LoVo (cell line): ENCODE measurements around the gene ATG10.
"Not testable (repeated sequence)": the region's sequence is repeated elsewhere in the genome, so short reads cannot be mapped to it uniquely, and the experiment has no call there.

ENCODE experiments used
- DNase-seq: peaks from one replicate; pipeline ENCODE4 v3.0.0-alpha.2; 2016; ENCODE audit warnings: low spot score

ATG10 gene

DNA sequence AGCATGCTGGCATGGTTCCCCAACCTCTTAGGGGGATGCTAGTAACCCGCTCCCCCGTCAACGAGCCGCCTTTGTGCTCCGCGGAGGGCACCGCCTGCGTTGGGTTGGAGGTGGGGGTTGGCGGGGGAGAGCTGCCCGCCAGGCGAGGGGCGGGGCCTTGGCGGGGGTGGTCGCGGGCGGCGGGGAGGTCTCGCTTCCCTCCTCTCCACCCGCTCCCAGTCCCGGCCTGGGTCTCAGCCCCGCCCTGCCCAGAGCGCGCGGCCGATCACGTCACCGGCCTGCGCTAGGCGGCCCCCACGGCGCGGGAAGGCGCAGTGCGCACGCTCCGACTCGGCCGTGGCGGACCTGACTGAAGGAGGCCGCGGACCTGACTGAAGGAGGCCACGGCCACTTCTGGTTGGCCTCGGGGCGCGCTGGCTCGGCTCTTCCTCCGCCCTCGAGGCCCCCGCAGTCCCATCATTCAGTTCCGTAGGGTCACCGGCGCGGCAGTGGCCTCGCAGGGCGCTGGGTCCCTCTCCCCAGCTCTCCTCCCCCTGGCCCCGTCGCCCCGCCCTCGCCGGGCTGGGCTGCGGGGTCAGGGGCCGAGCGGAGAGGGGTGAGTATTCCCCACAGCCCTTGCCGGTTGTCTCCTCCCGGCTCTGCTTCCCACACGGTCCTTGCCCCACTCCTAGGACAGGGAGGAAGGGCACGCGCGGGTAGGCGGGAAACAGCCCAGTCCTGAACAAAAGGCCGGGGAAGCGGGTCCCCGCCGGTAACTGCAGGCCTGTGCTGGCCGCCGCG lies at the start of gene ATG10:
Gene ATG10 (plus strand): TSS at position 312 of the 780 bp plus-strand sequence. CDS start 15,548 bp downstream, outside the sequence.
- peak; percentile 93 for DNase-seq

DNA sequence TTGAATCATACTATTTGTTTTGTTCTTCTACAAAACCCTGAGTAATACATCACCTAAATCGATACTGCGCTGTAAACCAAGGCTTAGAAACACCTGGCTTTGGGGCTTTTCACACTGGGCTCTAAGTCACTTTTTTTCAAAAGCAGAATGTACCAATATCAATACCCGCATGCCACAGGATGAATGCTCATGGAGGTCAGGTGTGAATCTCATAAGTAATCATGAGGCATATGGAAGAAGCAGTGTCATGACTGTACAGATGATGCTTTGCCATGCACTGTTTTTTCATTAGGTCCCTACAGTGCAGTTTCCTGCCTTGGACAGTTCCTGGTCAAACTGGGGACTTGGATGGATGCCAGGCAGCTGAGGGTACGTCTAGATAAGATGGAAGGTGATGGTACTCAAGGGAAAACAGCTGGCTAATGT lies 49.0 kb upstream of the ATG10 start:
- no peak for DNase-seq

DNA sequence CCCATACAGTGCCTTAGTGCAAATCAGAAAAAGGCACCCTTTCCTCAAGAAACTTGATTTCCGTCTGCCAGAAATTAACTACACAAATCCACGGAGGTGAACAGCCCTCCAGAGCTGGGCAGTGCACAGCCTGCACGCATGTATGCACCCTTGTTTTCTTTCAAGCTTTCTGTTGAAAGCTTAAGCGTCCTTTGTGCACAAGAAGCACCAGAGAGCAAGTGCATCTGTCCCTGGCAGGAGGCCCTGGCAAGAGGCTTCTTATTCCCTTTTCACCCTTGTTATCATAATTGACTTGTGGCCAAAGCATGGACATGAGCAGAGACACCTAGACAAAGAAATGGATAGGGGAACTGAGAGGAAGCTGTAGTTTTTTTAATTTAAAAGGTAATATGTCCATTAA lies 47.4 kb upstream of the ATG10 start:
- no peak for DNase-seq

DNA sequence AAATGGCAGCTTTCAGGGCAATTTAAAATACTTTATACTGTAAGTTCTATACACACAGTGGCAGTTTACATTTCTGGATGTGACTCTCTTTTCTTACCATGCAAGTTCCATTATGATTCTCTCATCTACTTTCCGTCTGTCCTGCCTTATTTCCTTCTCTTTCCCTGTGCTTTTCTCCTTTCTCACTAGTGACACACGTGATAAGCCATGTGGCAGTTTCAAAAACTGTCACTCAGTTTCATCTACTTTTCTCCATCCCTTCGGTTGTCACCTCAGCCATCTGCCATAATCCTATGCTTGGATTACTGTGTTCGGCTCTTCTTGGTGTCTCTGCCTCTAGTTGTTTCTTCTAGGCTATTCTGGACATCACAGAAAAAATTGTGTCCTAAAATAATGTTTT lies 46.8 kb upstream of the ATG10 start:
- no peak for DNase-seq

DNA sequence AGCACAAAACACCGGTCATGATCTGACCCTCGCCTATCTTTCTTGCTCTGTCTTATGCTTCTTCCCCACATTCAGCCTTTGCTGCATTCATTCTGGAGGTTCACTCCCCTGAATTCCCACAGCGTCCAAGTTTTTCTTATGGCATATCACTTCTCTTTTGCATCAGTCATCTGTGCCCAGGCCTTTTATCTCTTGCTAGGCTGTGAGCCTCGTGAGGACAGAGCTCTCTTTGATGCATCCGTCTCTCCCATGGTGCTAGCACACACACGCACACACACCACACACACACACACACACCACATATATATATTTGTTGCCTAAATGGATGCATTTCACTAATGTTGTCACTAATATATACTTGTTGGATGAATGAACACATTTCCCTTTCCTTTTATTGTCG lies 45.8 kb upstream of the ATG10 start:
- no peak for DNase-seq

DNA sequence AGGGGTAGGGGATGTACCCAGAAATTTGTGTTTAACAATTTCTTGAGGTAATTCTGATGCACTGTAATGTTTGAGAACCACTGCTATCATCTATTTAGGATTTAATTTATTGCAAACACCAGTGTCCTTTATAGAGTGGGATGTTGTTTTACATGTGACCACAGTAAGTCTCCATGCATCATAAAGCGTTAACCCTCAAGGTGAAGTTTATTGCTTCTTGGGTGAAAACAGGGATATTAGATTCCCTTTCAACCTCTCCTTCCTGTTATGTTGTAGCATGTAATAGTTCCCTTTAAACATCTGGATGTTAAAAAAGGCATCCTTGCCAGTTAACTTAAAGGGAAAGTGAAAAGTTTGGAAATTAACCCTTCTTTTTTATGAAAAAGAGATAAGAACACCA lies 35.8 kb upstream of the ATG10 start:
- no peak for DNase-seq

DNA sequence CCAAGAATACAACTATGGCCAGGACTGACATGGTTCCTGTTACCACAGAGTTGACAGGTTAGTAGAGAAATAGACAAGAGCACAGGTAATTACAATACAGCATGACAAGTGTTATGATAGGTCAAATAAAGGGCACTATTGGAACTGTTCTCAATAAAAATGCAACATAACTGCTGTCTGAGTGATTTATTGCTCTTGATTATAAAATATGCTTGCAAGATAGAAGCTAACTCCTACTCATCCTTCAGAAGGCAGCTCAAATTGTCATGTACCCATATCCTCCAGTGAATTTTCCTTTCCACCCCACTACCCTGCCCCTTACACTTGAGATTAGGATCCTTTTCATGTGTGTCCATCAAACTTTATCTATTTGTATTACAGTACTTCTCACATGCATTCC lies 35.1 kb upstream of the ATG10 start:
- no peak for DNase-seq

DNA sequence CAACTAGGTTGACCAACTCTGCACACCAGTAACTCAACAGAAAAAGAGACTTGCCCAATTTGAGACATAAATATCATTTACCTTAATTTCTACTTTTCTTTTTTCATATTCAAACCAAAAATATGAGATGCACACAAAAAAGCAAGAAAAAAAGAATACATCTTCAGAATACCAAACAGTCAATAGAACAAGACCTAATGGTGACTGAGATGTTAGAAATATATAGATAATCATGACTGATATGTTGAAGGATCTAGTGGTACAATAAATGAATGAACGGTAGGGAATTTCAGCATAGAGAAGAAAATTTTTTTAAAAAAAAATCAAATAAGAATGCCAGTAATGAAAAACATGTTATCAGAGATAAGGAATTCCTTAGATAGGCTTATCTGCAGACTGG lies 29.1 kb upstream of the ATG10 start:
- no peak for DNase-seq

DNA sequence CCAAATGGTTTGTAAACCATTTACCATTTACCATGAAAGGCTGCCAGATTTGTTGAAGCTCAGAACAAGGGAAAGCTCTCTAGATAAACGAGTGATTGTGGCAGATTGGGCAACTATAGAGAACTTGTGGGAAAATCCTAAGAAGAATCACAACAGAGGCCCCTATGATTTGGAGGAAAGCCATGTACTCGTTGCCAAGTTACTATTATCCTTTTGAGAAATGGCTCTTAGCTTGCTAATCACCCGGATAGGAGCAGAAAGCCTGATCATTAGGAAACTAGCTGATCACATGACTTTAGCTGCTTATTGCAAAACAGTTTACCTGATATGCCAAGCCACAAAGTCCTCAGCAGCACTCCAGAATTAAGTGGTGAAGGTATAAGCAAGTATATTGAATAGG lies 23.5 kb upstream of the ATG10 start:
- DNase-seq = no peak

DNA sequence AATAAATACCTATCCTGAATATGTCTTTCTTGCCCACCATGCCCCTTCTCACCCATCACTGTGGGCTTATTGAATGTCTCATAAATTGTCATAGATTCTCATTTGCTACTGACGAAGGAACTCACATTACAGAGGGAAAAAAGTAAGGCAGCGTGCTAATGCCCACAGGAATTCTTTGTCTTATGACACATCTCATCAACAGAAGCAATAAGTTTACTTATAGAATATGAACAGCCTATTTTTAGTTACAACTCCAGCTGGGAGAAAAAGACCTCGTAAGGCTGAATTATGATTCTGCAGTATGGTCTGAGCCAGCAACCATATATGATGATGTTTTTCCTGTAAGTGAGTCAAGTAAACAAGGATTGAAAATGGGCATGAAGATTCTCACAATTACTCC lies 22.4 kb upstream of the ATG10 start:
- DNase-seq = no peak

DNA sequence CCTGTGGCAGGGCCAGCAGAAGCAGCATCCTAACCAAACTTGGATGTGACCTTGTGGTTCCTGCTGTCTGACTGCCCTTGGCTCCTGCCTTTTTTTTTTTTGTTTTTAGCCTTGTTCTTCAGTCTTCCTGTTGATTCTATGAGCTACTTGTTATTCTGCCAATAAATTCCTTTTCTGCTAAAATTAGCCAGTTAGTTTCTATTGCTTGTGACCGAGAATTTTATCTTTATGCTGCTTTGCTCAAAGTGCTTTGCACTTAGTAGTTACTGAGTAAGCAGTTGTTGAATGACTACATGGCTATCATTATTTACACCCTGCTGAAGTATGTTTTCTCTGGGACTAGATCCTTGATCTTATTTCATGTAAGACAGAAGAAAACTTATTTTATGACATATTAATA lies 20.8 kb upstream of the ATG10 start:
- no peak for DNase-seq

DNA sequence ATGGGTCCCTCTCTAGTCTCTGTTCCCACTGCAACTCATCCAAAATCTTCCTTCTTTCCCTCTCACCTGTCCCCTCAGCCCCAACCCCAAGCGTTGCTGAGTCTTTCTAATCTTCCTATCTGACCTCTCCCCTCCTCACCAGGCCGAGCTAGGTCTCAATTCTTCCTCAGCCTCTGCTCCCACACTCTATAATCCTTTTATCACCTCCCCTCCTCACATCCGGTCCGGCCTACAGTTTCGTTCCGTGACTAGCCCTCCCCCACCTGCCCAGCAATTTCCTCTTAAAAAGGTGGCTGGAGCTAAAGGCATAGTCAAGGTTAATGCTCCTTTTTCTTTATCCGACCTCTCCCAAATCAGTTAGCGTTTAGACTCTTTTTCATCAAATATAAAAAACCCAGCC lies 17.0 kb upstream of the ATG10 start:
- DNase-seq = not testable (repeated sequence)

DNA sequence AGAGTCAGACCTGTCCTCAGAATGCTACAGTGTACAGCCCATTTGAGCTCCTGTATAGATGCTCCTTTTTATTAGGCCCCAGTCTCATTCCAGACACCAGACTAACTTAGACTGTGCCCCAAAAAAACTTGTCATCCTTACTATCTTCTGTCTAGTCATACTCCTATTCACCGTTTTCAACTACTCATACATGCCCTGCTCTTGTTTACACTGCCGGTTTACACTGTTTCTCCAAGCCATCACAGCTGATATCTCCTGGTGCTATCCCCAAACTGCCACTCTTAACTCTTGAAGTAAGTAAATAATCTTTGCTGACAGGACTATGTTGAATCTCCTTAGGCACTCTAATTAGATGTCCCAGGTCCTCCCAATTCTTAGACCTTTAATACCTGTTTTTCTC lies 13.7 kb upstream of the ATG10 start:
- not testable (repeated sequence) for DNase-seq

DNA sequence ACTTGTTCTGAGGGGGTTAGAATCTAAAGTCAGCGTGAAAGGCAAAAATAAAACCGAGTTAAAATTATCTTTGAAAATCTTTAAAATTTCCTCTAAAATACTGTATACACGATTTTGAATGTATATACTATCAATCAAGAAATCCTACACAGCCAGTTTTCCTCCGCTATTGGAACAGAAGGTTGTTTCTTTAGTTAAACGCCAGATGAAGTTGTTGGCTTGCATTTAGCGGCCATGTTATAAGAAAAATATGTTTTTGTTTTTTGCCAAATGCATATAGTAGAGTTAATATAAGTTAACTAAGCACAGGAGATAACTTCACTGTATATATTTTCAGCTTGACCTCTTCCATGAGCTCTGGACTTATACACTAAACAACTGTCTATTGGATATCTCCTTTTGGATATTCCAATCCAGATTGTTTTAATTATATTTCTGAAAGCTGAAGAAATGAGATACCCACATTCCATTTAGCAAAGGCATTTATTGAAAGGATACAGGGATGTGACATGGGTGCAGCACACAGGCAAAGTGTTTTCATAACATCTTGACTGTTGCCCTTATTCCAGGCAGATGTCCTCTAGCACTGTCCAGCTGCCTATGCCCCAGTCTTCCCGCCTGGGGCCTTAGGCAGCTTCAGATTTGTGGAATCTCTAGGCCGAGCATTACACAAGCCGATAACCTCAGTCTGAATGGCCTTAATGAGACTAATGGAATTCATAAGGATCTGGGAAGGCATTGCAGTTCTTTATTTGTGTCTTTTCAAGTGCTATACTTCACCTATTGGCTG lies 10.0 kb upstream of the ATG10 start:
- DNase-seq = no peak

DNA sequence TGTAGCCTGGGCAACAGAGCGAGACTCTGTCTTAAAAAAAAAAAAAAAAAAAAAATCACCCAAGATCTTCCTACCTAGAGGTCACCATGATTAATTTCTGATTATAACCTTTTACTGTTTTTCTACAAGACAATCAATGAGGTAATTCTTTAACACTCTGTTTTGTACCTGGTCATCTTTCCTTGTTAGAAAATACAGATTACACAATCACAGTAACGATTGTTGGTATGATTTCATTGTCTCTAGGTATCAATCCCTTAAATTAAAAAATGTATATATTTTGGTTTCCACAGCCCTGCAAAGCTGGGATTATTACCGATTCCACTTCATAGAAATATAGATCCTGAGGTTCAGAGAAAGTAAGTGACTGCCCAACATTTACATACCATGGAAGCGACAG lies 8.3 kb upstream of the ATG10 start:
- DNase-seq = no peak

DNA sequence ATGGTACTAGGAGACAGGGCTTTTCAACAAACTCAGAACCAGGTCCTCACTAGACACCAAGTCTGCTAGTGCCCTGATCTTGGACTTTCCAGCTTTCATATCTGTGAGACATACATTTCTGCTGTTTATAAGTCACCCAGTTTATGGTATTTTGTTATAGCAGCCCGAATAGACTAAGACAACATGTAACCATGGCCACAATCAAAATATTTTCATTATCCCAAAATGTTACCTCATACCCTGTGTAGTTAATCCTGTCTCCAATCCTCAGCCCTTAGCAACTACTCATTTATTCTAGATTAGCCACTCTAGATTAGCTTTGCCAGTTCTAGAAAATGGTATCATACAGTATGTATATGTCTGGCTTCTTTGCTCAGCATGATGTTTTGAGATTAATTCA lies 6.3 kb upstream of the ATG10 start:
- DNase-seq = no peak

DNA sequence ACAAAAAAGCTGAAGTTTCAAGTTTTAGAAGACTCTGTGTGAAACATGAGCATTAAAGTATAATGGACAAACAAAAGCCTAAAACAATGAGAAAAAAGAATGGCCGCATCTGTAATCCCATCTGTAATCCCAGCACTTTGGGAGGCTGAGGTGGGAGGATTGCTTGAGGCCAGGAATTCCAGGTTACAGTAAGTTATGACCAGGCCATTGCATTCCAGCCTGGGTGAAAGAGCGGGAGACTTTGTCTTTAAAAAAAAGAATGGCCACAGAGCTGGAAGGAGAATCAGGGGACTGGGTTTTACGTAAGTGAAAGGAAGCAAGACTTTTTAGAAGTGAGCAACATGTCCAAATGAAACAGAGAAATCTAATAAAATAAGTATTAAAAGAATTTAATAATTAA lies 2.6 kb upstream of the ATG10 start:
- DNase-seq = no peak

DNA sequence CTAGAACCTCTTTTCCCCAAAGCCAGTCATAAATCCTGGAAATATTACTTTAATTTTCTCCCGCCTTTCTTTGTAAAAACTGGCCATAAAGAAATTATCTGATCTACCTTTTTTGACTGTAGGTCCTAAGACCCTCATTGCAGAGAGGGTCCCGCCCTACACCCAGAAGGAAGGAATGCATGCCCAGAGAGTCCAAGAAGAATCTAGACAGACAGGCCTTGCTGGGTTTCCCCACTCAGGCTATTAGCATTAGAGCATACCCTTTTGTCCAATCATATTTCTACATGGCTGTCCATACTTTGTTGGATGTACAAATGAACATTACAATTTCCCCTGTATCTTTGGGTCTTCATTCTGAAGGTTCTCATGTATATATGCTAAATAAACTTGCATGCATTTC lies 1.9 kb upstream of the ATG10 start:
- DNase-seq = no peak

DNA sequence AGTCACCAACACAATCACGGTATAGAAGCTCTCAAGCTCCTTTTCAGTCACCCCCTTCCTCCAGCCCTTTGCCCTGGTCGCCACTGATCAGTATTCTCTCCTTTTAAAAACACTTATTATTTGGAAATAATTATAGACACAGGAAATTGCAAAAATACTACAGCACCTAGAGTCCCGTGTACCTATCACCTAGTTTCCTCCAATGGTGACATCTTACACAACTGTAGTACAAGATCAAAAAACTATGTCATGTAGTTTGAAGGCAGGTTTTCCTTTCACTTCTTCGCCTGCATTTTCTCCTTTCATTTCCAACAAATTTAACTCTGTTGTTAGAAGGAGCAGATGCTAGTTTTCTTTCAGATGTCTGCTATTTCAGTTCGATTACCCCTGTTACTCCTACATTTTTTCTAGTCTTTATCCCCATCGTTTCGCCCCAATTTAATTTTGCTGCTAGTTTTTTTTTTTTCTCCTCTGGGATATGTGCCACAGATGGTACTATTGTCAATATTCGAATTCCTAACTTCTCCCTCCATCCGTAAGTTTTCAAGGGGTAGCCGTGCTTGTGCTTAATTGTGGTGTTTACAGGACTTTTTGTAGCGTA lies 612 bp upstream of the ATG10 start:
- DNase-seq = peak; percentile 10

DNA sequence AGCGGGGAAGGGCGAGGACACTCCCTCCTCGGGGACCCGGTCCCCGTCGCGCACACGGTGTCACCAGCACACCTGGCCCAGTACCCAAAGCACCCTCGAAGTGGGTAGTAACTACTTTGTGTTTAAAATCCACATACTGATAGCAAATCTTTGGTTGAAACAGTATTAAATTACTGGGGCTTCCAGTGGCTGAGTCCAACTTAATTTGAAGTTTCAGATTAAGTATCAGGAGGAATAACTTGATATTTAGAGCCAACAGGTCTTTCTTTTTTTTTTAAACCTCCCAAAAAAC lies 615 bp downstream of the ATG10 start:
- DNase-seq = no peak

DNA sequence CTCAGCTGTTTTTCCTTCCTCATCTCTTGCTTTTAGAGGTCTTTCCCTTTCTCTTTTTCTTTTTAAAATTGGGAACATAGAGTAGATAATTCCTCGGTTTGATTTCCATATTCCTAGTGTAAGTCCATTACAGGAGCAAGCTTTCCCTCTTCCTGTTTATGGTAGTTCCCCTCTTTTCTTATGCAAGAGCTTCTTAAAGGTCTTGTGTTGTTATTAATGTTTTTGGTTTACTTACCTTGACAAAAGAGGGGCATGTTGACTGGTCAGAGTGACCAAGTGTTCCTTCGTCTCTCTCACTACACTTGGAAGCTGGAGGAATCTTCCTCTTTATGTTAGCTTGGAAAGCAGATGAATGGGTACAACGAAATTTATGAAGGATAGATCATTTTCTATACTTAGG lies 8.3 kb downstream of the ATG10 start:
- no peak for DNase-seq

DNA sequence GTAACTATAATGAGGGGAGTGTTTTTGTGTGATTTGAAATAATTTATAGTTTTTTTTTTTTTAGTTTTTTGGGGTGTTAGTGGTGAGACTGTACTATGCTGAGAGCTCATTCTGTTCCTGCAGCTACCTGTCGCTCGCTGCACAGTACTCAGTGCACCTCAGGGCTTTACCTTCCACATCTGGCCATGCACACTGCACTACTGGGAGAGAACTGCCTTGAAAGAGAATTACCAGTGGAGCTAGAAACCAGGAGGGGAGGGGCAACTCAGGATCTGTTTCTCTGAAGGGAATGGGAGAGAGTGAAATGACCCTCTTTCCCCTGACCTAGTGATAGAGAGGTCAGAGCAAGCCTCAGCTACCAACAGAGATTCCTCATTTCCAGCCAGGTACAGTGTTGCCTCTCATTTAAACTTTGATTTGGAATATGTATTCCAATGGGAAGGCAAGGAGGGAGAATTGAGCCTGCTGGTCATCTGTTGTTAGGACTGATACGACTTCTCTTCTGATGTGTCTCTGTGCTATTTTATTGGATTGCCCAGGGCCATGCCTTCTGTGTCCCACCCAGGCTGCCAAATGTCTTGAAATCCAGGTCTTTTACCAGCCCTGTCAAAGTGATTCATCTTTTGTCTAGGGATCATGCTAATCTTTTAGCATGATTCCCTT lies 8.9 kb downstream of the ATG10 start:
- no peak for DNase-seq

DNA sequence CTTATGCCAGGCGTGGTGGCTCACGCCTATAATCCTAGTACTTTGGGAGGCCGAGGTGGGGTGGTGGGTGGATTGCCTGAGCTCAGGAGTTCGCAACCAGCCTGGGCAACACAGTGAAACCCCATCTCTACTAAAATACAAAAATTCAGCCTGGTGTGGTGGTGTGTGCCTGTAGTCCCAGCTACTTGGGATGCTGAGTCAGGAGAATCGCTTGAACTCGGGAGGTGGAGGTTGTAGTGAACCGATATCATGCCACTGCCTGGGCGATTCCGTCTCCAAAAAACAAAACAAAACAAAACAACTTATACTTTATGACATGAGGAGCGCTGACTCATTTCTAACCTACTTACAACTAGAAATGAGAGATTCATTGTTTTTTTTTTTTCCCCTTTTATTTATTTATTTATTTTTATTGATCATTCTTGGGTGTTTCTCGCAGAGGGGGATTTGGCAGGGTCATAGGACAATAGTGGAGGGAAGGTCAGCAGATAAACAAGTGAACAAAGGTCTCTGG lies 10.4 kb downstream of the ATG10 start:
- not testable (repeated sequence) for DNase-seq
